ENCODE data around the gene PSTPIP1.

Gene PSTPIP1

DNA sequence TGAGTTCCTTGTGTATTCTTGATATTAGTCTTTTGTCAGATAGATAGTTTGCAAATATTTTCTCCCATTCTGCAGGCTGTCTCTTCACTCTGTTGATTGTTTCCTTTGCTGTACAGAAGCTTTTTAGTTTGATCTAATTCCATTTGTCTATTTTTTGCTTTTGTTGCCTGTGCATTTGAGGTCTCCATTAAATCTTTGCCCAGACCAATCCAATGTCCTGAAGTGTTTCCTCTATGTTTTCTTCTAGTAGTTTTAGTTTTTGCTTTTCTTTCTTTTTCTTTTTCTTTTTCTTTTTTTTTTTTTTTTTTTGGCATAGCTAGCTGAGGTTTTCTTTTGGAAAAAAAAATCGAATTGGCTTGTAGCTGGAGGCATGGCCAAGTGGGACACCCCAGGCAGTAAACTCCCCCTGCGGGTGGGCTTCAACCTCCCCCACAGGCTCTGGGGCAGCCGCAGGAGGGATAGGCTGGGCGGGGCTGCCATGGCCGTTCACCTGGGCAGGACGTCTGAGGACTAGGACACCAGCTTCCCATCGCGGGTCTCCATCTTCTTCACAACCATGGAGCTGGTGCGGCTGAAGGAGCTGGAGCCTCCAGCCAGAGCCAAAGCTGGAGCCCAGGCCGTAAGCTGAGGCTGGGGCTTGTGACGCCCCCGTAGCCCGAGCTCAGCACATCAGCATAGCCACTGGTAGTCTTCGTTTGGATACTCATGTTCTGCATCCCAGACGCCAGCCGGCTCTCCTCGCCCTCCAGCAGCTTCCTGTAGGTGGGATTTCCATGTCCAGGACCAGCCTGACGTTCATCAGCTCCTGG is 16.2 kb upstream of the PSTPIP1 start:
- no peak for DNase-seq (ENCODE audit: low spot score)

DNA sequence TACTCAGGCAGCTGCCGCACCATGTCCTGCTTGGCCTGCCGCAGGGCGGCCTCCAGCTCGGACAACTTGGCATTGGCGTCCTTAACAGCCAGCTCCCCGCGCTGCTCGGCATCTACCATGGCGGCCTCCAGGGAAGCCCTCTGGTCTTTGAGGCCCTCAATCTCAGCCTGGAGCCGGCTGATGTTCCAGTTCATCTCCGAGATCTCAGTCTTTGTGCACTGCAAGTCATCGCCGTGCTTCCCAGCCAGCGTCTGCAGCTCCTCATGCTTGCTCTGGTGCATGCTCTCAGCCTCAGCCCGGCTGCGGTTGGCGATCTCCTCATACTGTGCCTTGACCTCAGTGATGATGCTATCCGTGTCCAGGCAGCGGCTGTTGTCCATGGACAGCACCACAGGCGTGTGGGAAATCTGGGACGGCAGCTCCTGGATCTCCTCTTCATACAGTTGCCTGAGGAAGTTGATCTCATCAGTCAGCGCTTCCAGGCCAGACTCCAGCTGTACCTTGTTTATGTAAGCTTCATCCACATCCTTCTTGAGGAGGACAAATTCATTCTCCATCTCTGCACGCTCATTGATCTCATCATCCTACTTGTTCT is 15.5 kb upstream of the PSTPIP1 start:
- no peak for DNase-seq (ENCODE audit: low spot score)

DNA sequence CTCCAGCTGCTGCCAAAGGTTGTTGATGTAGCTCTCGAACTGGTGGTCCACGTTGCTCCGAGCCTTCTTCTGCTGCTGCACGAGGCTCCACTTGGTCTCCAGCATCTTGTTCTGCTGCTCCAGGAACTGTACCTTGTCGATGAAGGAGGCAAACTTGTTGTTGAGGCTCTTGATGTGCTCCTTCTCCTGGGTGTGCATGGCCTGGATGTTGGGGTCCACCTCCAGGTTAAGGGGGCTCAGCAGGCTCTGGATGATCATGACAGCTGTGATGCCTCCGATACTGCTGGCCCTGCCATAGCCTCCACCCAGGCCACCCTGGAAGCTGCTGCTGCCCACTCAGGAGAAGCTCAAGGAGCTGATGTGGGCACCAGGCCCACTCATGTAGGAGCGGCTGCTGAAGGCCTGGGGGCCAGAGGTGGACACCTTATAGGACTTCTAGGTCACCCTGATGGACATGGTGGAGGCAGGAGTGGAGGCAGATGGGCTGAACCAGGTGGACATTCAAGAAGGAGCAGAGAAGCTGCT is 14.9 kb upstream of the PSTPIP1 start:
- no peak for DNase-seq (ENCODE audit: low spot score)

- DNase-seq (ENCODE audit: low spot score), result no peak
Observed at GRCh38 chr15:76982356-76982755, 12.6 kb upstream of the PSTPIP1 start.

DNA sequence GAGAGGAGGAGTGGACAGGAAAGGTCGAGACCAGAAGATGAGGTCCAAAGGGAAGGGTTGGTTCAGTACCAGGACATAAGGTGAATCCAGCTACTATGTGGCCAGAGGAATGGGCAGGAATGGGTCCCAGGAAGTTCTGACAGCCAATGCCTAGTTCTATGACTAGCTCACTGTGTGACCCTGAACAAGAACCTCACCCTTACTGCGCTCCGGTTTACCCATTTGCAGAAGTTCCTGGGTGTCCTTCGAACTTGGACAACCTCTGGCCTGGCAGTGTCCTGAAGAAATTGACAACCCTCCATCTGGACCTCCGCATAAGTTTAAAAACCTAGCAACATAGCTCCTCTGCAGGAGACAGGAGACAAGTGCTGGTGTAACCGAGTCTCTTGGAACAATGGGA is 12.2 kb upstream of the PSTPIP1 start:
- DNase-seq (ENCODE audit: low spot score), result no peak

GRCh38 chr15:76983590-76984375 is 11.1 kb upstream of the PSTPIP1 start:
- DNase-seq (ENCODE audit: low spot score), result no peak

GRCh38 chr15:76986743-76987142 is 8.2 kb upstream of the PSTPIP1 start:
- no peak for DNase-seq (ENCODE audit: low spot score)

DNA sequence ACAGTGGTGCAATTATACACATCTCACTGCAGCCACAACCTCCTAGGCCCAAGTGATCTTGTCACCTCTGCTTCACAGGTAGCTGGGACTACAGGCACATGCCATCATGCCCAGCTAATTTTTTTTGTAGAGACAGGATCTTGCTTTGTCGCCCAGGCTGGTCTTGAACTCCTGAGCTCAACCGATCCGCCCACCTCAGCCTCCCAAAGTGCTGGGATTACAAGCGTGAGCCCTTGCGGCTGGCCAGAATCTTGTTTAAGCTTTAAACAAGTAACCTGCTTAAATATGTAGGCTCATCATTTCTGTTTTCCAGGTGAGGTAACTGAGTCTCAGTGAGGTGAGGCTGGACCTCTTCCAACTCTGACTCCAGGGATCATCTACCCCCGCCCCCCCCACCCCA is 7.7 kb upstream of the PSTPIP1 start:
- no peak for DNase-seq (ENCODE audit: low spot score)

GRCh38 chr15:76987896-76988860 is 6.7 kb upstream of the PSTPIP1 start:
- DNase-seq (ENCODE audit: low spot score), result no peak

DNA sequence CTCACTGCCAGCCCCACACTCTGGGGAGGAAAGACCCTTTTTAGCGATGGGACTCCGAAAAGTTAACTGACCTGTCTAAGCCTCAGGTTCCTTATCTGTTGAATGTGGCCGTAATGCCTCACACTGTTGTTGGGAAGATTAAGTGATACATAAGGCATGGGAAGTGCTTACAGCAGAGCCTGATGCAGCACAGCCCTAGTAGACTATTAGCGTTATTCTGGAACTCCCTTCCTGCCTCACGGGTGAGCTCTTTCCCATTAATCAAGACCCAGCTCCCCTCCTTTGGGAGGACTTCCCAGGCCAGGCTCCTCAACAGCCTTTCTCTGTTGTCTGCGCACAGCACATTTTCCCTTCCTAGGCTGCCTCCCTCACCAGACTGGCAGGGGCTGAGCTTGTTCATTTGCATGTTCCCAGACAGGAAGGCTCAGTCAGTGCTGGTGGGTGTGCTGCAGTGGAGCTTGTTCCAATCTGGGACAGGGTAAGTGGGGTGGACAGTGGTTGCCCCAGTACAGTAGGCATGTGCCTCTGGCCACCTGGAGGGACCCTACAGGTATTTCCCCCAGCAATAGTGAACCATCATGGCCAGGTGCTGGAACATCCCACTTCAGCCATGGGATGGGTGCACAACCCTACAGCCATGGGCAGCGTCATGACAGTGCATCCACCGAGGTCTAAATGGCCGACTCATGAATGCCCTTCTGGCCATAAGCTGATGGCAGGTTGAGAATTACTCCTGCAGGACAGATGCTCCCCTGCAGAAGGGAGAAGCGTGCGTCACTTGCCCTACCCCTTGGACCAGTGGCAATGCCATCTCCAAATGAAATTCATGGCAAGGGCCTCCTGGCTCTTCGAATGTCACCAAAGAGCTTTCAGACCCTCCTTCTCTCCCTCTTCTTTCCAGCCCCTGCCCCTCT is 5.8 kb upstream of the PSTPIP1 start:
- DNase-seq (ENCODE audit: low spot score), result no peak

- DNase-seq (ENCODE audit: low spot score), result no peak
Observed at GRCh38 chr15:76991048-76991447, 3.9 kb upstream of the PSTPIP1 start.

DNA sequence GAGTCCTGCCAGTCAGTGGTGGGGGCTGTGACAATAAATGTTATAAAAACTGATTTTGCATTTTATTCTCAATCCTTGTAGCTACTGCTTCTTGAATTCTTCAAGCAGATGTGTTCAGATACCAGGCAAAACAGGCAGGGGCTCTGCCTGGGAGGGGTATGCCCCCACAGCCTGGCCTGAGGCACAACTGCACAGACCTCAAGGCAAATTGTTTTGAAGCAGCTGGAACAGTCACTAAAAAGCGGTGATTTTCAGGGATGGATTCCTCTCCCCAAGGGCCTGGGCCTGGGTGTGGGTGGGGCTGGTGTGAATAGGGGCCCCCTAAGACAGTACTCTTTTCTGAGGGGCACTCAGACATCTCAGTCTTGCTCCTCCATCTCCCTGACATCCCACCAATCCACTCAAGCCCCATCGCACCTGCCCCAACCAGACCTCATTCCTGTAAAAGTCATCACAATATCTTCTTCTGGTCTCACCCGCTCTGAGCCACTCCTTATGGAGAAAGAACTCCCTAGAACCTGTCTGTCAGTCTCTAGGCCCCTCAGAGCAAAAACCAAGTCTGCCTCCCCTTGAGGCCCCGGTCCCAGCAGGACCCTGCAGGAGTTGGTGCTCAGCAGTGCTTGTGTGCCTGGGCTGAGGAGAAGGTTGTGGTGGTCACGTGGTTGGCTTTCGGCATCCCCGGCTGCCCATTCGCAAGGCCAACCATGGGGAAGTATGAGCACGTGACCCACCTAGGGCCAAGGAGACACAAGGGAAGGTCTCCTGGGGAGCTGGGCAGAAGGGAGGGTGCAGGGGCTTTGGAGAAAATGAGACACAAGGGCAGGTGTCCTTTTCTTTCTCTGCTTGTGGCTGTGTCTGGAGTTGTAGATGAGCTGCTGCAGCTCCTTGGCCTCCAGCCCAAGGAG is 2.9 kb upstream of the PSTPIP1 start:
- DNase-seq (ENCODE audit: low spot score), result no peak

DNA sequence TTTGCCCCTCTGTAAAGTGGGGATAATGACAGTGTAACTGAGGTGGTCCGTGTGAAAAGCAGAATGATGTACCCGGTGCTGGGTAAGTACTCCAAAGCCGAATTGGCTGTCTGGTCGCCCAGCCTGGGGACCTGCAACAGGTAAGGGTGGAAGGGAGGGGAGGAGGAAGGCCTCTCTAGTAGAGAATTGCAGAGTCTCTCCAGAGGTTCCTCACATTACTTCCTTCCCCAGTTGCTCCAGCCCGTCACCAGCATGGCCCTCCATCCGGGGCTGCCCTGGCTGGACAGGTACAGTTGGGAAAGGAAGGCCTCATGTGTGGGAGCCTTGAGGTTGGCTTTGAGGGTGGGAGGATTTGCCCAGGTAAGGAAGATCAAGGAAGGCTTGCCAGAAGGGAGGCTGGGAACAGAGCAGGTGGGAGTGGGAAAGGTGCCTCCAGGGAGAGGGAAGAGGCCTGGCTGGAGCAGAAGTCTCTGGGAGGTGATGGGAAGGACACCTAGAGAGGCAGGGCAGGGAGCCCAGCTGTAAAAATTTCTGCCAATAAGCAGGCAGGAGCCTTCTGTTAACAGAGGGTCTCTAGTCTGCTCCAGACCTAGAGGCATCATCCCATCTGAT is 1.7 kb upstream of the PSTPIP1 start:
- DNase-seq (ENCODE audit: low spot score), result no peak

DNA sequence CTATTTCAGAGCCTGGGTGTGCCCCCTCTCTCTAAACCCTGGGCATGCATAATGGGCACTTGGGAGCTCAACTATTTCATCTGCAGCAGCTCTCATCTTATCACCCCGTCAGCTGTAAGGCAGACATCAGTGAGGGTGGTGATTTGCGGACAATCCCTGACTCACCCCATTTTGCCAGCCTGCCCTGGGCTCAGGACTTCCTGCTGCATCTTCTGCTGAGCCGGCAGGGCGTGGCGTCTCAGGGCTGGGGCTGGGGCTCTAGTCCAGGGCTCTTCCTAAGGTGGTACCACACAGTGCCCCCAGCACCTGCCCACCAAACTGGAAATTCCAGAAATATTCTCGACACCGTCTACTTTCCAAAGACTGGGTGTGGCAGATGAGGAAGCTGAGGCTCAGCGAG is 925 bp upstream of the PSTPIP1 start:
- DNase-seq (ENCODE audit: low spot score), result no peak

- no peak for DNase-seq (ENCODE audit: low spot score)
Observed at GRCh38 chr15:76994496-76994895, 430 bp upstream of the PSTPIP1 start.

DNA sequence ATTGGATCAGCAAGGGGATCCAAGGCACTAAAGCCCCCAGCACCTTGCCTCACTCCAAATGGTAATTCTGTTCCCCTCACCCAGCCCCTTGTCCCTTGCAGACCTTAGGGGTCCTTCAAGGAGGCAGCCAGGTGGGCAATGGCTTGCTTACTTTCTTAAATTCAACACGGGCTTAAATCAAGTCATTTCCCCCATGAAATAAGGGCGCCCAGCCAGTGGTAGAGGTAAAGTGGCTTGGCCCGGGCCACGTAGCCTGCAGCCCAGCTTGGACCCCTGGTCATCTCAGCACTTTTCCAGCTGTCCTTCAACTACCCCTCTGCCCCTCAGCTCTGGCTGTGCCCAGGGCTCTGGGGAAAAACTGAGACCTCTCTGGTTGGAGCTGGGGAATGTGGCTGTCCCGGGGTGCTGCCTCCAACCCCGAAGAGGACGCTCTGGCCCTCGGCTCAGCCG is 1.2 kb downstream of the PSTPIP1 start:
- no peak for DNase-seq (ENCODE audit: low spot score)

- no peak for DNase-seq (ENCODE audit: low spot score)
Observed at GRCh38 chr15:76996526-76997401, 1.8 kb downstream of the PSTPIP1 start.
